Mesendoderm (in vitro differentiated cells): Measurements from ENCODE around the gene RDH8.

Source experiments
- DNase-seq: peaks from one replicate; pipeline ENCODE4 v3.0.0; 2013
- H2AK5ac ChIP-seq: 2 replicates; pipeline ENCODE4 v1.6.1; 2013; ENCODE audit warnings: low read length, inconsistent platforms
- H2BK120ac ChIP-seq: 2 replicates; pipeline ENCODE4 v1.6.1; 2013; ENCODE audit warnings: low read depth, mild to moderate bottlenecking, low read length, moderate library complexity, mixed read lengths
- H2BK15ac ChIP-seq: replicated peaks from 2 replicates; pipeline ENCODE4 v1.6.1; 2013; ENCODE audit warnings: low read depth, mild to moderate bottlenecking, moderate library complexity
- H2BK5ac ChIP-seq: 2 replicates; pipeline ENCODE4 v1.6.1; 2013; ENCODE audit warnings: low read length, inconsistent platforms
- H3K18ac ChIP-seq: 2 replicates; pipeline ENCODE4 v1.6.1; 2013; ENCODE audit warnings: mild to moderate bottlenecking, low read length, mixed read lengths
- H3K23ac ChIP-seq: one replicate; pipeline ENCODE4 v1.6.1; 2013; ENCODE audit warnings: low read length
- H3K27ac ChIP-seq: 2 replicates; pipeline ENCODE4 v1.5.1; 2013; ENCODE audit warnings: low read depth, mild to moderate bottlenecking, inconsistent platforms, low read length, moderate library complexity
- H3K27me3 ChIP-seq: 2 replicates; pipeline ENCODE4 v1.6.1; 2013; ENCODE audit warnings: low read length, control low read depth, mild to moderate bottlenecking, inconsistent platforms; ENCODE audit not compliant: insufficient read depth, poor library complexity
- H3K36me3 ChIP-seq: 2 replicates; pipeline ENCODE4 v1.6.1; 2013; ENCODE audit warnings: low read length, inconsistent platforms; ENCODE audit not compliant: control insufficient read depth, insufficient read depth
- H3K4ac ChIP-seq: one replicate; pipeline ENCODE4 v1.6.1; 2013; ENCODE audit warnings: low read depth, mild to moderate bottlenecking, low read length, moderate library complexity
- H3K4me1 ChIP-seq: 2 replicates; pipeline ENCODE4 v1.6.1; 2013; ENCODE audit warnings: low read depth, low read length, inconsistent platforms; ENCODE audit not compliant: control insufficient read depth
- H3K4me2 ChIP-seq: 2 replicates; pipeline ENCODE4 v1.6.1; 2013; ENCODE audit warnings: low read length
- H3K4me3 ChIP-seq: 2 replicates; pipeline ENCODE4 v1.5.1; 2013; ENCODE audit warnings: mild to moderate bottlenecking, low read length
- H3K56ac ChIP-seq: one replicate; pipeline ENCODE4 v1.6.1; 2013; ENCODE audit warnings: low read length
- H3K79me1 ChIP-seq: 2 replicates; pipeline ENCODE4 v1.6.1; 2013; ENCODE audit warnings: low read length, inconsistent platforms
- H3K79me2 ChIP-seq: 2 replicates; pipeline ENCODE4 v1.6.1; 2013; ENCODE audit warnings: mild to moderate bottlenecking, low read length; ENCODE audit not compliant: control insufficient read depth, insufficient read depth
- H3K9ac ChIP-seq: 2 replicates; pipeline ENCODE4 v1.6.1; 2013; ENCODE audit warnings: low read length, inconsistent platforms
- H4K5ac ChIP-seq: one replicate; pipeline ENCODE4 v1.6.1; 2013; ENCODE audit warnings: low read length
- H4K8ac ChIP-seq: one replicate; pipeline ENCODE4 v1.6.1; 2013; ENCODE audit warnings: low read depth, mild to moderate bottlenecking, control low read depth, low read length, moderate library complexity
- WGBS: extraction: QIAGEN DNeasy Blood & Tissue Kit; methylation state at CpG from one replicate; pipeline ENCODE4 v1.1.7; 2013; ENCODE audit warnings: low lambda C conversion rate, missing lambda C conversion rate; ENCODE audit not compliant: insufficient coverage; ENCODE audit errors: extremely low coverage; 5-methylcytosine and 5-hydroxymethylcytosine counted together

RDH8 gene

DNA sequence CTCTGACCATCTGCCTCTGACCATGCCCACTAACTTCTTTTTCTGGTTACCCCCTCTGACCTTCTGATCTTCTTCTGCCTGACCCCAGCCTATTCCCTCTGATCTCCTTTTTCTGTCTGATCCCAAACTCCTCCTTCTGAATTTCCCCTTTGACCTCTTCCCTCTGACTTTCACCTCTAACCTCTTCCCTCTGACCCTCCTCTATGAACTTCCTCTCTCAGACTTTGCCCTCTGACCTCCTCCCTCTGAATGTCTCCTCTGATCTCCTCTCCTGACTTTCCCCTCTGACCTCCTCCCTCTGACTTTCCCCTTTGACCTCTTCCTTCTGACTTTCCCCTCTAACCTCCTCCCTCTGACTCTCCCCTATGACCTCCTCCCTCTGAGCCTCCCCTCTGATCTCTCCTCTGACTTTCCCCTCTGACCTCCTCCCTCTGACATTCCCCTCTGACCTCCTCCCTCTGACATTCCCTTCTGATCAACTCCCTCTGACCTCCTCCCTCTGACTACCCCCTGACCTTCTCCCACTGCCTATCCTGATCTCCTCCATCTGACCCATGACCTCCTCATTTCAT lies 6.4 kb upstream of the RDH8 start:
- H3K4me3 ChIP-seq: no peak overlapping the region
- no peaks in the 10 kb centered on the region for H3K4me1 ChIP-seq
- no peak overlapping the region for H4K8ac ChIP-seq
- H2AK5ac ChIP-seq: no peak overlapping the region
- no peak overlapping the region for H2BK120ac ChIP-seq
- no peak overlapping the region for H3K18ac ChIP-seq
- no peak overlapping the region for H3K9ac ChIP-seq
- no peak overlapping the region for H4K5ac ChIP-seq
- no peak overlapping the region for H3K4ac ChIP-seq
- DNase-seq: no peak
- H3K79me1 ChIP-seq: no peaks in the 10 kb centered on the region
- H3K23ac ChIP-seq: no peak overlapping the region
- no peaks in the 10 kb centered on the region for H3K36me3 ChIP-seq
- H2BK15ac ChIP-seq: no peak overlapping the region
- no peak overlapping the region for H2BK5ac ChIP-seq
- H3K27ac ChIP-seq: no peak overlapping the region
- no peaks in the 10 kb centered on the region for H3K27me3 ChIP-seq
- H3K56ac ChIP-seq: no peak overlapping the region
- no peaks in the 10 kb centered on the region for H3K79me2 ChIP-seq
- no peak overlapping the region for H3K4me2 ChIP-seq

DNA sequence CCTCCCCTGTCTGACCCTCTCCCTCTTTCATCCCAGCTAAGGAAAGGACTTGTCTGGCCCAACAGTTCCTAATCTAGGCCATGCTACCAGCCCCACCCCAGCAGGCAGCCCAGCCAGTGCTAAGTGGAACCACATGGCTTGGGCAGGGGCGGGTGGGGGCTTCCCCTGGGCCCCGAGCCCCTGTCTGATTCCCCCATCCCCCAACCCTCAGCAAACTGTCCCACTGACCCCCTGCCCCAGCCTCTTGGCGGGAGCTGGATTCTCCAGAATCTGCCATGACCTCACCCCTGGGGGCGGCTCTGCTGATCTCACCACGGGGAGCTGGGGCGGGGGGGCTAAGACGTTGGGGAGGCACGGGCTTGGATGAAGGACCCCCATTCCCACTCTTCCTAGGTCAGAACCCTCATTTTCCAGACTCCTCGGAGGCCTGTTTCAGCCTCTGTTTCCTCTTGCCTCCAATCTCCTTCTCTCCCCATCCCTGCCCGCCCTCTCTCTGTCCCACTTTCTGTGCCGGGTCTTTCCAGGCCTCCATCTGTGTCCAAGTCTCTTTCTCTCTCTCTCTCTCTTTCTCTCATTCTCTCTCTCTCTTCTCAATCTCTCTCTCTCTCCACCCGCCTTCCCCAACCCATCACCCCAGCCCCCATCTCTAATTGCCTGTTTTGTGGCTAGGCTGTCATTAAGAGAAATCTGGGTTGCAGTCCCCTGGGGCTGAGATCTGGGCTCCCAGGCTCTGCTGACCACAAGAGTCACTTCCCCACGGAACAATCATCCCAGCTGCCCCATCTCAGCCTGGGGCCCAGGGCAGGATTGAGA lies 5.7 kb upstream of the RDH8 start:
- 100% methylated on average over 1 of the region's 13 CpGs for WGBS
- Histone ChIP-seq H4K8ac (no peak overlapping the region), H3K36me3 (no peaks in the 10 kb centered on the region), H3K27ac (no peak overlapping the region), H2BK15ac (no peak overlapping the region), H2BK5ac (no peak overlapping the region), H3K9ac (no peak overlapping the region), H3K4me3 (no peak overlapping the region), H3K4me1 (no peaks in the 10 kb centered on the region), H3K79me2 (no peaks in the 10 kb centered on the region), H4K5ac (no peak overlapping the region), H3K27me3 (no peaks in the 10 kb centered on the region), H3K56ac (no peak overlapping the region), H3K18ac (no peak overlapping the region), H3K79me1 (no peaks in the 10 kb centered on the region), H2BK120ac (no peak overlapping the region), H3K4me2 (no peak overlapping the region), H3K4ac (no peak overlapping the region), H2AK5ac (no peak overlapping the region), H3K23ac (no peak overlapping the region)
- no peak for DNase-seq

DNA sequence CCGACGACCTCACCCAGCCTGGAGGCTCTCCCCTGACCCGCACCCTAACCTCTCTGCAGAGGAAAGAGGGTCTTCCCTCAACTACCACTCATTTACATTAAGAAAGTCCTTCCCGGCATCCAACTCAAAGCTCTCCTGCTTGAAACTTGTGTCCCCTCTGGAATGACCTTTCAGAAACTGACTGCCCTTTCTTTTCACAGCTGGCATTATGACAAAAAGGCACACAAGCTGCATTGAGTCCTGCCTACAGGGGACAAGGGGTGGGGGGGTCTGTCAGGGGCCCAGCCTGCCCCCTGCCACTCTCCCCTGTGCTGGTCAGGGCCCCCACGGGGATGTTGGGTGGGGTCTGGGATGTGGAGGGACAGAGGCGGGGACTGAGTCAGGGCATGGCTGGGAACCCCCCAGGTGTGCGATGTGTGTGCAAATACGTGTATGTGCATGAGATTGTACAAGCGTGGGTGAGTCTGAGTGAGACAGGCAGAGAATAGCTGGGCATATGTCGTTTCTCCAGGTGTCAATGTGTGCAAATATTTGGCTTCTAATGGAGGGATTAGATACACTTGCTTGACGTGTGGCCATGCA lies 5.0 kb upstream of the RDH8 start:
- no peak overlapping the region for H3K9ac ChIP-seq
- no peak overlapping the region for H3K23ac ChIP-seq
- no peak overlapping the region for H3K56ac ChIP-seq
- H2AK5ac ChIP-seq: no peak overlapping the region
- no peak overlapping the region for H3K27ac ChIP-seq
- H3K4ac ChIP-seq: no peak overlapping the region
- H3K27me3 ChIP-seq: no peaks in the 10 kb centered on the region
- H2BK120ac ChIP-seq: no peak overlapping the region
- H2BK5ac ChIP-seq: no peak overlapping the region
- no peak overlapping the region for H4K5ac ChIP-seq
- no peaks in the 10 kb centered on the region for H3K79me2 ChIP-seq
- H3K4me1 ChIP-seq: no peaks in the 10 kb centered on the region
- no peak overlapping the region for H2BK15ac ChIP-seq
- WGBS: no CpG with 5 or more reads among the region's 11 CpGs
- no peak overlapping the region for H3K18ac ChIP-seq
- H3K4me2 ChIP-seq: no peak overlapping the region
- no peak overlapping the region for H3K4me3 ChIP-seq
- H3K36me3 ChIP-seq: no peaks in the 10 kb centered on the region
- H3K79me1 ChIP-seq: no peaks in the 10 kb centered on the region
- no peak for DNase-seq
- no peak overlapping the region for H4K8ac ChIP-seq

DNA sequence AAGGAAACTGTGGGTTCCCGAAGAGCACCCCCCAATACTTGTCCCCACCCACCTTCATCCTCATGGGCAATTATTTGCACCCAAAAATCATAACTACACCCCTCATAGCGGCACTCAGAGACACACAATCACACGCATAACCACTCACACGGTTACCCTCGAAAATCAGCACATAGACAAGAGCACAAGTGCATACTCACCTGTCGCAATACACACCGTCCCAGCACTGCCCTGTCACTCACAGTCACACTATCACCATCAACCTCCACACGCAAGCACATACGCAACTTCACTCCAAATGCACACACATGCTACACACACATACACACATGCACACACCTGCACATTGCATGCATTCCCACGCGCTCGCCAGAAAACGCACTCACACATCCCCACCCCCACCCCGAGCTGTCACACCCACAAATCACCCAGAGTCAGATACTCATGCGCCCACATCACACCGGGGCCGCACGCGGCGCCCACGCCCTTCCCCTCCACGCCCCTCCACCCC lies 3.5 kb upstream of the RDH8 start:
- Histone ChIP-seq H3K4me3 (no peak overlapping the region), H2AK5ac (no peak overlapping the region), H3K4ac (no peak overlapping the region), H3K79me1 (no peaks in the 10 kb centered on the region), H3K27ac (no peak overlapping the region), H4K8ac (no peak overlapping the region), H3K27me3 (no peaks in the 10 kb centered on the region), H3K9ac (no peak overlapping the region), H3K4me1 (no peaks in the 10 kb centered on the region), H2BK15ac (no peak overlapping the region), H2BK5ac (no peak overlapping the region), H4K5ac (no peak overlapping the region), H3K36me3 (no peaks in the 10 kb centered on the region), H3K79me2 (no peaks in the 10 kb centered on the region), H3K56ac (no peak overlapping the region), H3K4me2 (no peak overlapping the region), H2BK120ac (no peak overlapping the region), H3K23ac (no peak overlapping the region), H3K18ac (no peak overlapping the region)
- no CpG with 5 or more reads among the region's 22 CpGs for whole genome bisulfite sequencing
- no peak for DNase-seq

DNA sequence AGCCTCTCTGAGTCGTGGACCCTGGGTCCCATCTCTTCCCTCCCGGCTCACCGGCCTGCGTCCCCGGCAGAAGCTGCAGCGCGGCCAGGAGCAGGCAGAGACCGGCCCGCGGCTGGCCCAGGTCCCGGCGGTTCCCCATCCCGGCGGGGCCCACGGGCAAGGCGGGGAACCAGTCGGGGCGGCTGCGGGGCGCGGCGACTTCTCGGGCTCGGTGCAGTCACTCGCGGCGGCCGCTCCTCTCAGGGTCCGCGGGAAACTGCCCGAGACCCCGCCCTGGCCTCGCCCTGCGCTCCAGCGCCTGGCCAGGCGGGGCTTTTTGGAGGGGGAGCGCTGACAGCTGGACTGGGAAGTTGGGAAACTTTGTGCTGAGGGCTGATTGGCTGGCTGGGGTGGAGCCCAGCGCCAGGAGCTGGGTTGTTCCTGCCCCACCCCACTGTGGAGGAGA lies 3.0 kb upstream of the RDH8 start, which contains the start of gene COL5A3:
COL5A3 (minus strand) TSS at position 258 of the 445 bp plus-strand sequence; CDS start at position 139, 119 bp downstream.
- Histone ChIP-seq H3K36me3 (no peaks in the 10 kb centered on the region), H4K5ac (no peak within 1 kb of the TSS), H2BK120ac (no peak within 1 kb of the TSS), H3K56ac (no peak within 1 kb of the TSS), H2BK15ac (no peak within 1 kb of the TSS), H3K79me1 (no peaks in the 10 kb centered on the region), H2AK5ac (no peak within 1 kb of the TSS), H2BK5ac (no peak within 1 kb of the TSS), H3K9ac (no peak within 1 kb of the TSS), H3K27ac (no peak within 1 kb of the TSS), H3K4me3 (no peak within 1 kb of the TSS), H4K8ac (no peak within 1 kb of the TSS), H3K4ac (no peak within 1 kb of the TSS), H3K4me2 (no peak within 1 kb of the TSS), H3K79me2 (no peaks in the 10 kb centered on the region), H3K18ac (no peak within 1 kb of the TSS), H3K27me3 (no peaks in the 10 kb centered on the region), H3K23ac (no peak within 1 kb of the TSS), H3K4me1 (no peaks in the 10 kb centered on the region)
- no peak for DNase-seq
- no CpG with 5 or more reads among the region's 38 CpGs for WGBS
